ENCODE results near the gene RAB22A.
A peak's percentile ranks its signal among the peaks of the same experiment; 100 is the strongest.

The RAB22A gene

GRCh38 chr20:58277578-58278472 lies 31.7 kb upstream of the RAB22A start:
- Histone ChIP-seq H3K27ac (no peak overlapping the region), H3K27me3 (no peaks in the 10 kb centered on the region), H3K9me3 (no peaks in the 10 kb centered on the region), H3K4me3 (ENCODE audit: low read depth in 1 of 2, low read length in 1 of 2) (no peak overlapping the region), H3K4me1 (ENCODE audit: control insufficient read depth in 1 of 2, insufficient read depth in 1 of 2, low read depth in 1 of 2, low read length in 1 of 2) (no peaks in the 10 kb centered on the region), H3K36me3 (no peaks in the 10 kb centered on the region)
- TF ChIP-seq CTCF (IDR thresholded peaks at IDR 0.05) = no peak

GRCh38 chr20:58286729-58287128 lies 22.8 kb upstream of the RAB22A start:
- H3K27me3 ChIP-seq = no peaks in the 10 kb centered on the region
- no peak for TF ChIP-seq CTCF (IDR thresholded peaks at IDR 0.05)
- no peaks in the 10 kb centered on the region for H3K9me3 ChIP-seq
- peaks cover 42 to 47% of the 10 kb centered on the region in 2 experiments for H3K4me1 ChIP-seq (ENCODE audit: control insufficient read depth in 1 of 2, insufficient read depth in 1 of 2, low read depth in 1 of 2, low read length in 1 of 2)
- peaks cover 14% of the 10 kb centered on the region for H3K36me3 ChIP-seq
- peak overlapping the region in 1 of 2 experiments; percentile 38 for H3K4me3 ChIP-seq (ENCODE audit: low read depth in 1 of 2, low read length in 1 of 2)
- peak overlapping the region; percentile 89 for H3K27ac ChIP-seq

- H3K4me3 ChIP-seq (ENCODE audit: low read depth in 1 of 2, low read length in 1 of 2) = peak overlapping the region; percentile 12 to 35
- TF ChIP-seq CTCF (IDR thresholded peaks at IDR 0.05) = no peak
- H3K27ac ChIP-seq = peak overlapping the region; percentile 89
- H3K36me3 ChIP-seq = peaks cover 14% of the 10 kb centered on the region
- no peaks in the 10 kb centered on the region for H3K27me3 ChIP-seq
- H3K4me1 ChIP-seq (ENCODE audit: control insufficient read depth in 1 of 2, insufficient read depth in 1 of 2, low read depth in 1 of 2, low read length in 1 of 2) = peaks cover 42 to 47% of the 10 kb centered on the region in 2 experiments
- H3K9me3 ChIP-seq = no peaks in the 10 kb centered on the region
Observed at GRCh38 chr20:58287638-58288037, 21.9 kb upstream of the RAB22A start.

- peaks cover 42 to 47% of the 10 kb centered on the region in 2 experiments for H3K4me1 ChIP-seq (ENCODE audit: control insufficient read depth in 1 of 2, insufficient read depth in 1 of 2, low read depth in 1 of 2, low read length in 1 of 2)
- no peak for TF ChIP-seq CTCF (IDR thresholded peaks at IDR 0.05)
- no peaks in the 10 kb centered on the region for H3K9me3 ChIP-seq
- H3K27me3 ChIP-seq = no peaks in the 10 kb centered on the region
- H3K27ac ChIP-seq = peak overlapping the region; percentile 89
- peaks cover 12% of the 10 kb centered on the region for H3K36me3 ChIP-seq
- H3K4me3 ChIP-seq (ENCODE audit: low read depth in 1 of 2, low read length in 1 of 2) = no peak overlapping the region
Observed at GRCh38 chr20:58289143-58289542, 20.4 kb upstream of the RAB22A start.

GRCh38 chr20:58293453-58293852 lies 16.1 kb upstream of the RAB22A start:
- H3K9me3 ChIP-seq = no peaks in the 10 kb centered on the region
- no peaks in the 10 kb centered on the region for H3K27me3 ChIP-seq
- peaks cover 10 to 14% of the 10 kb centered on the region in 2 experiments for H3K4me1 ChIP-seq (ENCODE audit: control insufficient read depth in 1 of 2, insufficient read depth in 1 of 2, low read depth in 1 of 2, low read length in 1 of 2)
- no peak for TF ChIP-seq CTCF (IDR thresholded peaks at IDR 0.05)
- H3K36me3 ChIP-seq = no peaks in the 10 kb centered on the region
- H3K27ac ChIP-seq = no peak overlapping the region
- H3K4me3 ChIP-seq (ENCODE audit: low read depth in 1 of 2, low read length in 1 of 2) = no peak overlapping the region
